HuH-7 (cell line): Measurements from ENCODE around the gene TANGO6.

ENCODE experiments used
- DNase-seq: peaks from one replicate; pipeline ENCODE4 v3.0.0; 2011; ENCODE audit warnings: low spot score

Gene TANGO6

DNA sequence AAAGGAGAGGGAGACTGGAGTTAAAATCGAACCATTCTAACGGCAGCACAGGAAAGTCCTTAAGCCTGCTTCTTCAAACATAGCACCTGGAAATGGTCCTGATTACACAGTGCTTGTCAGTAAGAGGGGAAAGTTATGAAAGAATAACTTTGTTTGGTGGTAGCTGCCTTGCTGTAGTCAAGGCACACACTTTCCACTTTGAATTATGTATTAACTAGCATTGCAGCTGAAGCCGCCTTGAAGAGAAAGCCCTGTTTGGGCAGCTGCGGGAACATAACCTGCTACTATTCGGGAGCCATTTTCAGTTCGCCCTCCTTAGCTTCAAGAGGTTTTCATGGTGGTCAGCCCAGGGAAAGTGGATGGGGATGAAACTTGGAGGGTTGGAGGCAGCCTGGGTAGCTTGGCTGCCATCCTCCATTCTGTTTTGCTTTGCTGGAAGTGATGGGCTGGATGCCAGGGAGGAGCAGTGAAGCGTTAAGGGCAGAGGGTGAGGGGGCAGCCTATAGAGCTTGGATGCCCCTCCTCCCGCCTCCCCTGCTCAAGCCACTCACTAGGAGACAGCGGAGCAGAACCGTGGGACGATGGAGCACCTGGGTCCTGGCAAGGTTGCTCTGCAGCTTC, 256.9 kb downstream of the TANGO6 start:
- DNase-seq = no peak

DNA sequence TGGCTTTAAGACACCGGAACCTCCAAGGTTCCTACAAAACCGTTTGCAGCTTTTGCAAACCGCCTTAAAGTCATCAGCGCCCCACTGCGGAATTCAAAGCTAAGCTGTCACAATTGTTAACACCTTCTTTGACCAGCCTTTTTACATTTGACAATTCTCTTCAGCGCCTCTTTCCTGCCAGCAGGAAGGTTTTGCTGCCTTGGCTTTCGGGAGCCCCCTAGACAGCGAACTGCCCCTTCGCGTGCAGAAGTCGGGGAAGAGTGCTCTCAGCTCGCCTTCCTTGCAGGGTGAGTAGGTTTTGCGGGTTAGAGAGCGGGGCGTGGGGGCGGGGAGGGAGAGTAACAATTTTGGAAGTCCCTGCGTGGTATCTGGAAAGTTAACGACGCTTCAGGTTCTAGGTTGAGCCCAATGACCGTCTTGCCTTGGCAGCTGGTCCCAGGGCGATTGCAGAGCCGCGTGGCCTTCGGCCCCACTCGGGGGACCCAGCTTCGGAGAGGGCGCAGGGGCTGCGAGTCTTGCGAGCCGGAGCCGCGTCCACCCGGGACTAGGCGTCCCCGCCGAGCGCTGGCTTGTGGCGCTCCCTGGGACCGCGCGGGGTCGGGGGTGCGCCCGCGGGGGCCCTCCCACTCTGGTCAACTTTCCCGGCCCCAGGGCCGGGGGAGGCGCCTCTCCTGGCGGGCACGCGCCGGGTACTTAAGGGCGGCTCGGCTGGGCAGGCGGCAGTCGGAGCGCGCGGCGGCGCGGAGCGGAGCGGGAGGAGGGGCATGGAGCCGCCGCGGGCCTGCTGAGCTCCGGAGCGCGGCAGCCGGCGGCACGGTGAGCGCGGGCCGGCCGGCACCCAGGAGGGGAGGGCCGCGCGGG, 262.4 kb downstream of the TANGO6 start, which contains the start of gene HAS3:
HAS3 (plus strand) TSS at position 153 of the 861 bp plus-strand sequence. CDS start 3,743 bp downstream, outside the sequence.
- peak; percentile 80 for DNase-seq

DNA sequence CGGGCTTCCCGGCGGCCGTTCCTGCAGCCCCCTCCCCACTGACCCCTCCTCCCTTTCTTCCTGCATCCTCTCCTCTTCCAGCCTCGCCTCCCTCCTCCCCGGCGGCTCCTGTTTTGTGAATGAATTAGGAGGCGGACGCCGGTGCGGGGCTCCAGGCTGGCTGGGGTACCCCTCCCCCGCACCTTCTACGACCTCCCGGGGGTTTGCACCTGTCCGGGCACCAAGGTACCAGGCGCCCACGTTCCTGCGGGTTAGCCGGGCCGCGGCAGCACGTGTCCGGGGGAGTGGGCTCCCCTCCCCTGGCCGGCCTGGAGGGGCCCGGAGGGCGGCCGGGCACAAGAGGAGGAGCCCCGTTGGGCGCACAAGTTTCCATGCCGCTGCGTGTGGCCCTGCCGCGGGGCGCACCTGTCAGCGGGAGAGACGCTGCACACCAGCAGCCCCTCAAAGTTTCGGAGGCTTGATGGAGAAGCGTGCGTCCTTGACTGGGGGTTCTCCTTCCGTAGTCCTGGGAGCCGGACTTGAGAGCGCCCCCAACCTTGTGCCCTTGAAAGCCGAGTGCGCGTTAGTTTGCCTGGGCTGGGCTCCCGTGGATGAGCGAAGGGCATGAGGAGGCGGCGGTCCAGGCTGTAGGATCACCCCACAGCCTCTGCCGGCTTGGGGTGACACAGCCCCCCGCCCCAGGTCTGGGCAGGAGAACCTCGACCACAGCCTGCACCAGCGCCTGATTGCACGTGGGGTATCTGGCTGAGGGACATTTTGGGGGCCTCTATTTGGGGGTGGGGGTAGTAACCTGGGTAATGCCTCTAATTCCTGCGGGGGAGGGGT, 263.4 kb downstream of the TANGO6 start:
- peak; percentile 39 for DNase-seq

DNA sequence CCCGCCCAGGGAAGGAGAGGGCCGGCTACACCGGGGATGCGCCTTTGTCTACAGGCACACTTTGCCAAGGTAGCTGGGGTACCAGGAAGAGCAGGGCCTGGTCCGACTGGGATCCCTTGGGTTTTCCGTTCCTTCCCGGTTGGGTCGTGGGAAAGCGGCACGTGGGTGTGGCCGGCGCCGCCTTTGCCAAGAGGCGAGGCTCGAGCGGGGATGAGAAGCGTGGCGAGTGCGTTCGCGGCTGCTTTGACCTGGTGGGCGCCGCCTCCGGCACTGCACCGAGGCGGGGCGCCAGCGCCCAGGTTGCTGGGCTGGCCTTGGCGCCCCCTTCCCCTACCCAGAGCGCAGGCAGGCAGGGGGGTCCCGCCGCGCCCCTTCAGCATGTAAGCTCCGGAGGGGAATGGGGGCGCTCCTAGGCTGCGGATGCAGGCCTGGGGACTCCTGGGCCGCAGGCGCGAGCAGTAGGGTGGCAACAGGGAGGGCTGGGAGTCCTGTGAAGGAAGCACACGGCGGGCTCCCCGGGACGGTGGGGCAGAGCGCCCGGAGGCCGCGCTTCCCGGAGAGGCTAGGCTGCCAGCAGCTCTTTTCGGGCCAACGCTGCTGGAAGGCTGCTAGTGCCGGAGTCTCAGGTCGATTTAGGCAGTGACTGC, 264.1 kb downstream of the TANGO6 start:
- no peak for DNase-seq

DNA sequence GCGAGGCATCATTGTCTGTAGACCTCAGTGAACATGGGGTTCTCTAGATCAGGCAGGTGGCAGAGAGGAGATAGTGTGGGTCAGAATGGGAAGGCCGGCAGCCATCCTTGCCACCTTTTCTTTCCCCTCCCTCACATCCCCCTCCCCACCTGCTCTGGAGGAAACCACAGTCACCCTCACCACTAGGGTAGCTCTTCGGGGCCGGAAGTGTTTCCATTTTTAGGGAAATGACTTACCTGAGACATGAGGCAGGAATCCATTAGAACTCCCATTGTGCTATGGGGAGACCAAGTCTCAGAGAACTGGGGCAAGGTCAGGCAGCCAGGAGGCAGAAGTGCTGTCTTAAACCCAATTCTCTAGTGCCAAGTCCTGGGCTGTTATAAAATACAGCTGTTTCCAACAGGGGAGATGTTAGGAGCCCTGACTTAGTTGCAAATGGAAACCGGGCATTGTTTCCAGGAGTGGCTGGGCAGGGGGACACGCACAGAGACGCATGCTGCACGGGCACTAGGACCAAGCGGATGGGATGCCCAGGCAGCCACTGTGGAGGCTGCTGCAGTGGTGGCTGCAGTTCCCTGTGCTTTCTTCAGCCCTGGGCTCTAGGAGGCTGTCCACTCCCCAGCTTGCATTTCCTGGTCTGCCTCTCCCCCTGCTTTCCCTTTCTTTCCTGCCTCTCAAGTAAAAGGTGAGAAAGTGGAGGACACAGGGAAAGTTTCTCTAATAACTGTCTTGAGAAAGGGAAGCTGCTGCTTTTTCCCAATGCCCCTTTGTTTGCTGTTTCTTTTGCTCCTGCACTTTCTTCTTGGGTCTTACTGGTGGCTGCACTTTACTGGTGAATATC, 265.0 kb downstream of the TANGO6 start:
- no peak for DNase-seq

DNA sequence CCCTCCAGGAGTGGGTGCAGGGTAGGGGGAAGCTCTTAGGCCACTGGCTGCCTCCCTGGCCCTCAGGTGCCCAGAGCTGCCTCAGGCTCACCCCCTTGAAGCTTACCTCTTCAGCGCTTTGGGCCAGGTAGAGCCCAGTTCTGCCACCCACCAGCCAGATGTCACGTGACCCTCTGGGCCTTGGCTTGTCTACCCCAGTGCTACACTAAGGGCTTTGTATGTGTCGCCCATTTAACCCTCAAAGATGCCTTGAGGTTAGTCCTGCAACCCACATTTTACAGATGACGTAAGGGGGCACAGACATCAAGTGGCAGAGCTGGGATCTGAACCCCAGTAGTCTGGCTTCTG, 265.5 kb downstream of the TANGO6 start:
- DNase-seq = no peak

DNA sequence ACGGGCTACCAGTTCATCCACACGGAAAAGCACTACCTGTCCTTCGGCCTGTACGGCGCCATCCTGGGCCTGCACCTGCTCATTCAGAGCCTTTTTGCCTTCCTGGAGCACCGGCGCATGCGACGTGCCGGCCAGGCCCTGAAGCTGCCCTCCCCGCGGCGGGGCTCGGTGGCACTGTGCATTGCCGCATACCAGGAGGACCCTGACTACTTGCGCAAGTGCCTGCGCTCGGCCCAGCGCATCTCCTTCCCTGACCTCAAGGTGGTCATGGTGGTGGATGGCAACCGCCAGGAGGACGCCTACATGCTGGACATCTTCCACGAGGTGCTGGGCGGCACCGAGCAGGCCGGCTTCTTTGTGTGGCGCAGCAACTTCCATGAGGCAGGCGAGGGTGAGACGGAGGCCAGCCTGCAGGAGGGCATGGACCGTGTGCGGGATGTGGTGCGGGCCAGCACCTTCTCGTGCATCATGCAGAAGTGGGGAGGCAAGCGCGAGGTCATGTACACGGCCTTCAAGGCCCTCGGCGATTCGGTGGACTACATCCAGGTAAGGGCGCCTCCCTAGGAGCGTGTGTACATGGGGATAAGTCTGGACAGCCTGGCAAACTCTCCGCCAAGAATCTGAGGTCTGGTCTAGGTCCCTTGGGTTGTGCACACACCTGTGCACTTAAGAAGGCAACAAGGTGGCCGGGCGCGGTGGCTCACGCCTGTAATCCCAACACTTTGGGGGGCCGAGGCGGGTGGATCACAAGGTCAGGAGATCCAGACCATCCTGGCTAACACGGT, 266.3 kb downstream of the TANGO6 start:
- no peak for DNase-seq

DNA sequence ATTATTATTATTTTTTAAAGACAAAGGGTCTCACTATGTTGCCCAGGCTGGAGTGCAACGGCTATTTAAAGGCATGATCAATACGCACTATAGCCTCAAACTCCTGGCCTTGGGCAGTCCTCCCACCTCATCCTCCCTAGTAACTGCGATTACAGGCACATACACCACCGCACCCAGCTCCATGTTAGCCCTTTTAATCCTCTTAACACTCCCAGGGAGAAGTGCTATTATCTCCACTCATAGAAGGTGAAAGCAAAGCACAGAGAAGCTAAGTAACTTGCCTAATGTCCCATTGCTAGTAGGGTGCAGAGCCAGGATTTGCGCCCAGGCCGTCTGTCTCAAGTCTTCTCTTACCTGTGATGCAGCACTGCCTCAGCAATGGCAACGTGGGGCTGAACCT, 267.1 kb downstream of the TANGO6 start:
- no peak for DNase-seq

DNA sequence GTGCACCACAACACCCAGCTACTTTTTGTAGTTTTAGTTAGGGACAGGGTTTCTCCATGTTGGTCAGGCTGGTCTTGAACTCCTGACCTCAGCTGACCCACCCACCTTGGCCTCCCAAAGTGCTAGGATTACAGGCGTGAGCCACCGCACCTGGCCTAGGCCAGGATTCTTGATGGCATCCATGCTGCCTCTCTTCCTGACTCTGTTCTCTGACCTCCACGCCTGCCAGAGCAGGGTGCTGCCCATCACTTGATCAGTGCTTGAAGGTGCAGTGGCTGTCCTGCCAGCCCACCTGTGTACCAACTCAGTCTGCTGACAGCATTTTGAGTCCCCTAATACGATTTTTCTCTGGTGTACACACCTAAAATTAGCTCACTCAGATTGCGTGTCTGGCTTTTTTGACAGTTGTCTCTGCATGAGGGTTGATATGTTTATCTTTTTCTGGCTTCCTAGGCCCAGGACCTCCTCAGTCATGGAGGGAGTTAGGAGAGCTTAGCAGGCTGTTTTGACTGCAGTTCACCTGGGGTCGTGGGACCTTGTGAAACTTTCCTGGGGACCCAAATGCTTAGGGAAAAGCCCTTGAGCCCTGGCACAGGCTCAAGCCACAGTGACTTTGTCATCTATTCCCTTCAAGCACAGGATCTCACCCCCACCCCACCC, 268.0 kb downstream of the TANGO6 start:
- no peak for DNase-seq

DNA sequence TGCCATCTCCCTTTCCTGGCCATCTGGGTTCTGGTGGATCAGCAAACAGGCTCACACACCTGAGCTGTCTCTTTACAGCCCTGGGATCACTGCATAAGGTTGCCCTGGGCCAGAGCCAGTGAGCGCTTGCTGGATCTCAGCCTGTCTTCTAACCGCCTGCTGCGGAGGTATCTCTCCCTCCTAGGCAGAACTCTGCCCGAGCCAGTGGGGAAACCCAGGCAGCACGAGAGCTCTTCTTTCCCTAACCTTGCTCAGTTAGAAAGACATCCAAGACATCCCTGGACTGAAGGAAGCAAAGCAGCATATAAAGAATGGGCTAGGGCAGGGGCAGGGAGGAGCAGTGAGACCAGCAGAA, 268.5 kb downstream of the TANGO6 start:
- DNase-seq = no peak

DNA sequence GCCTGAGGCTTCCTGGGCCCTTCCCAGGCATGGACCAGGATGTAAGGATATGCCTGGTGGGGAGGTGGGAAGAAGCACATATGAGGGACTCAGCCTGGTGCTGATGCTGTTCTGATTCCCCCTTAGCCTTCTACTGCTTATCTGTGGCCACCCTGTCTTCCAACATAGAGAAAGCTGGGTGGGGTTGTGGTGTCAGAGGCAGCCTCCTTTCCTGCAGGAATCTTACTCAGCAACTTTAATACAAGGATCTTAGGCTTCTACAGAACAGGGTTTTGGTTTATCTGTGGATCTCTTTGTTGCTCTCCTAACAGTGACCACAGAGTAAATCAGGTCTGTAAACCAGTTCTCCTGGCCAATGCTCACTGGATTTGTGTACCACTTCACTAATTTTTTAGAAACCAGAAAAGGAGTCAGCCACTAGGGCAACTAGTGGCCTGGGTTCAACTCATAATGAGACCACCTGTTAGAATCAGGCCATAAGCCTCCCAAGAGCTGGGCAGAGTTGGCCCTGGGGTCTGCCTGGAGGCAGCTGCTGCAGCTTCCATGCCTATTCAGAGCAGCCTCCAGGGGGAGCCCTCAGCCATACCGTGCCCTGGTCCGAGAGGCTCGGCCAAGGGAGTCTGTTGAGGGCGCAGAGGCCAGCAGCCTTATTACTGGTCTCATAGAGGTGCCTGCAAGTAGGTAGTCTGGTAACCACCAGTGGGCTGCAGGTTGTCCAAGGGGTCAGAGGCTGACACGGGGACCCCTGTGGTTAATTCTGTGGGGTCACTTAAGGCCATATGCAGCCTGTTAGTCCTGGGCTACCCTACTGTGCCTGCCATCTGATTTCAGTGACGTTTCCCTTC, 269.2 kb downstream of the TANGO6 start:
- peak; percentile 96 for DNase-seq

DNA sequence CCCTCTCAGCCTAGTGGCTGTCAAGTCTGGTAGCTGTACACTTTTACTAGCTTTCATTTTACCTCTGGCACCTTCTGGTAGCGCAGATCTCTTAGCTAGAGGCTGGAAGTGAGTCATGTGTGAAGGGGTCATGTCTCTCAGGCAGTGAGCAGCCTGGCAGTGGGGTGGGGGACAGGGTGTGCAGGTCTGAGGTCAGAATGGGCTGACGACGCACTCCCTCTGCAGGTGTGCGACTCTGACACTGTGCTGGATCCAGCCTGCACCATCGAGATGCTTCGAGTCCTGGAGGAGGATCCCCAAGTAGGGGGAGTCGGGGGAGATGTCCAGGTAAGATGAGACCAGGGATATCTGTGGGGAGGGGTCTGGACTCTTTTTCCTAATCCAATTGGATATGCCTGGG, 269.9 kb downstream of the TANGO6 start:
- DNase-seq = no peak

DNA sequence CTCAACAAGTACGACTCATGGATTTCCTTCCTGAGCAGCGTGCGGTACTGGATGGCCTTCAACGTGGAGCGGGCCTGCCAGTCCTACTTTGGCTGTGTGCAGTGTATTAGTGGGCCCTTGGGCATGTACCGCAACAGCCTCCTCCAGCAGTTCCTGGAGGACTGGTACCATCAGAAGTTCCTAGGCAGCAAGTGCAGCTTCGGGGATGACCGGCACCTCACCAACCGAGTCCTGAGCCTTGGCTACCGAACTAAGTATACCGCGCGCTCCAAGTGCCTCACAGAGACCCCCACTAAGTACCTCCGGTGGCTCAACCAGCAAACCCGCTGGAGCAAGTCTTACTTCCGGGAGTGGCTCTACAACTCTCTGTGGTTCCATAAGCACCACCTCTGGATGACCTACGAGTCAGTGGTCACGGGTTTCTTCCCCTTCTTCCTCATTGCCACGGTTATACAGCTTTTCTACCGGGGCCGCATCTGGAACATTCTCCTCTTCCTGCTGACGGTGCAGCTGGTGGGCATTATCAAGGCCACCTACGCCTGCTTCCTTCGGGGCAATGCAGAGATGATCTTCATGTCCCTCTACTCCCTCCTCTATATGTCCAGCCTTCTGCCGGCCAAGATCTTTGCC, 271.1 kb downstream of the TANGO6 start:
- no peak for DNase-seq

DNA sequence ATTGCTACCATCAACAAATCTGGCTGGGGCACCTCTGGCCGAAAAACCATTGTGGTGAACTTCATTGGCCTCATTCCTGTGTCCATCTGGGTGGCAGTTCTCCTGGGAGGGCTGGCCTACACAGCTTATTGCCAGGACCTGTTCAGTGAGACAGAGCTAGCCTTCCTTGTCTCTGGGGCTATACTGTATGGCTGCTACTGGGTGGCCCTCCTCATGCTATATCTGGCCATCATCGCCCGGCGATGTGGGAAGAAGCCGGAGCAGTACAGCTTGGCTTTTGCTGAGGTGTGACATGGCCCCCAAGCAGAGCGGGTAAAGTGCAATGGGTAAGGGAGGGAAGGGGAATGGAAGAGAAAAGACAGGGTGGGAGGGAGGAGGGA, 271.6 kb downstream of the TANGO6 start:
- no peak for DNase-seq

DNA sequence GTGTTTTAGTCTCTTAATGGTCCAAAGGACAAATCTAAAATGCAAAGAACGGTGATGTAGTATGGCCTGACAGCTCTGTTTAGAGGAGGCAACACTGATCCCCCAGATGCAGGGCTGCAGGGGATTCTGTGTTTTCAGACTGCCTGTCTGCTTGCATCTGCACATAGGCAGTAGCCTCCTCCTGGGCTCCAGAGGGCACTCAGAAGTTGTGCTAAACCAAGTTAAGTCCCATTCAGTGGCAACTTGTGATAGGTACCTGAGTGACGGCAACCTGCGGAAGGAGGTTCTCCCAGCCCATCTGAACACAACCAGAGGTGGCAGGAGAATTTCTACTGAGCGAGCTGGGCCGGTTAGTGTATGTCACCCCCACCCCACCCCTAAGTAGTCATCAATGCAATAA, 272.0 kb downstream of the TANGO6 start:
- DNase-seq = no peak

DNA sequence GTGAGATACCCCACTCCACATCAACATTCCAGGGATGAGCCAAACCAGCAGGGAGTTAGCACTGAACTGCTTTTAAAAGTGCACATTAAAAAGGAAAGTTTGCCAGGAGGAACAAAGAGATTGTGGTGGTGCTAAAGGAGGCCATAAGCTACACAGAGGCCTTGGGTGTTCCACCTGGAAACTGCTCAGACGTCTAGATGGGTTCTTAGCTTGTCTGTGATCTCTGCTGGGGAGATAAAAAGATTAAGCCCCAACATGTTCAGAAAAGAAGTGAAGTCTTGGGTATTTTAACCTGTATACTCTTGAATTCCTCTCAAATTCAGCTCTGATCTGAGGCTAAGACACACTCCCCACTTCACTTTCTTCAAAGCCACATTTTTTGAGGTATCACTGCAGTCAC, 272.5 kb downstream of the TANGO6 start:
- DNase-seq = no peak

DNA sequence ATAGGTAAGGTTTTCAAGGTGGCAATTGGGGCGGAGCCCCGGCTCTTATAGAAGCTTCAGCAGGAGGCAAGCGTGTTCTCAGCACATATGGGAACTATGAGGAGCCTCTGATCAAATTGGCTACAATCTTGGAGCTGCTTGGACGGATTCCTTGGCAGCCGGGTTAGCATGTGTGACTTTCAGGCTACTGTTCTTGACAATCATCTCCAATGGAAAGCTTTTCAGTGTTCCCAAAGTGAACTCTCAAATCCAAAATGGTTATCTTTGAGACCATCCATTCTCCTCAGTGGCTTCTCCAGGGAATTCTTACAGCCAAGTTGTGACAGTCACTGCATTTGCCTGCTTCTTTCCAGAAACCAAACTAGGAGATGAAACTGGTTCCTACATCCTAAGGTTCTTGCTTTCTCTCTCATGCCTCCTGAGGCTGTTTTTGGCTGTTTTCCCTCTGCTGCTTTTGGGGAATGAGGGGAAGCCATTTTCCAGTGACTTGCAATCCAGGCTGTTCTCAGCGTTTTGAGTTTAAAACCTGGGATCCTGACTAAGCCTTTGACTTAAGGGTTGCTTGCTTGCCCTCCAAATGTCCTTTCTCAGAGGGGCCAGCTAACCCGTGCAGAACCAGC, 273.0 kb downstream of the TANGO6 start:
- DNase-seq = no peak

DNA sequence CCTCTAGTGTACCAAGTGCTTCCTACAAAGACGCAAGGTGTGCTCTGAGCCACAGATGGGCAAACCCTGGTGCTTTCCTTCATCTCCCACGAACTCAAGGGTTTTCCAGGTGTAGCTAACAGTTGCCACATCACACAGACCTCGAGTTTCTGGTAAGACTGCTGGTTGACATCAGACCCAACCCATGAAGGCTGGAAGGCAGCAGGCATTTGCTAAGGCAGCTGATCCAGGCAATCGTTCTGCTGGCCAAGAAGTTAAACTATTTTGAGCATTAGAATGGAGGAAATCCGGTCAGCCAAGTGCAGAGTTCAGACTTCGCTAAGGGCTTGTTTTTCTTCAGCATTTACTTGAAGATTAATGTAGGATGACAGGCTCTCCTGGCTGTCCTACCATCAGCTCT, 273.6 kb downstream of the TANGO6 start:
- no peak for DNase-seq
